H9 (cell line): Measurements from ENCODE around the gene ETHE1. TPM values are rescaled to one million over a fixed set of nuclear protein-coding genes. Genes with fewer than 3 reads are reported as not detected.
A peak's percentile ranks its signal among the peaks of the same experiment; 100 is the strongest.

ENCODE experiments used
- DNase-seq: peaks from one replicate; pipeline ENCODE4 v3.0.0-alpha.2; 2017
- H2AFZ ChIP-seq: one replicate; pipeline ENCODE4 v1.6.1; 2013; ENCODE audit warnings: mild to moderate bottlenecking, low read length, control low read depth, moderate library complexity
- H2AK5ac ChIP-seq: 2 replicates; pipeline ENCODE4 v1.6.1; 2013; ENCODE audit warnings: low read length, control low read depth, mixed read lengths; ENCODE audit not compliant: insufficient read length
- H2BK120ac ChIP-seq: one replicate; pipeline ENCODE4 v1.6.1; 2013; ENCODE audit warnings: low read depth, mild to moderate bottlenecking, low read length, control low read depth, inconsistent platforms; ENCODE audit not compliant: poor library complexity, severe bottlenecking
- H2BK12ac ChIP-seq: 2 replicates; pipeline ENCODE4 v1.6.1; 2013; ENCODE audit warnings: low read length, control low read depth, mixed read lengths, low read depth; ENCODE audit not compliant: insufficient read length
- H2BK15ac ChIP-seq: 2 replicates; pipeline ENCODE4 v1.6.1; 2013; ENCODE audit warnings: low read depth, low read length, control low read depth
- H2BK20ac ChIP-seq: one replicate; pipeline ENCODE4 v1.6.1; 2013; ENCODE audit warnings: low read depth, mild to moderate bottlenecking, low read length, control low read depth, inconsistent platforms; ENCODE audit not compliant: poor library complexity, severe bottlenecking
- H2BK5ac ChIP-seq: 2 replicates; pipeline ENCODE4 v1.6.1; 2013; ENCODE audit warnings: low read length, control low read depth, mixed read lengths; ENCODE audit not compliant: insufficient read length
- H3K14ac ChIP-seq: 2 replicates; pipeline ENCODE4 v1.6.1; 2013; ENCODE audit warnings: low read length, control low read depth; ENCODE audit not compliant: insufficient read depth
- H3K18ac ChIP-seq: 2 replicates; pipeline ENCODE4 v1.6.1; 2013; ENCODE audit warnings: low read depth, mild to moderate bottlenecking, mixed read lengths, low read length, control low read depth; ENCODE audit not compliant: insufficient read length
- H3K23ac ChIP-seq: 2 replicates; pipeline ENCODE4 v1.6.1; 2013; ENCODE audit warnings: low read length, control low read depth, mixed read lengths, low read depth; ENCODE audit not compliant: insufficient read length
- H3K23me2 ChIP-seq: 2 replicates; pipeline ENCODE4 v1.6.1; 2013; ENCODE audit warnings: low read depth, mild to moderate bottlenecking, mixed read lengths, low read length, control low read depth; ENCODE audit not compliant: insufficient read length, poor library complexity, severe bottlenecking
- H3K27ac ChIP-seq: 2 replicates; pipeline ENCODE4 v1.5.1; 2013; ENCODE audit warnings: low read length, control low read depth, mixed read lengths, low read depth; ENCODE audit not compliant: insufficient read length
- H3K27me3 ChIP-seq: 2 replicates; pipeline ENCODE4 v1.6.1; 2013; ENCODE audit warnings: low read length, control low read depth, inconsistent platforms; ENCODE audit not compliant: insufficient read depth
- H3K4ac ChIP-seq: 2 replicates; pipeline ENCODE4 v1.6.1; 2013; ENCODE audit warnings: low read depth, mild to moderate bottlenecking, control low read depth, inconsistent platforms, low read length, moderate library complexity
- H3K4me1 ChIP-seq: 2 replicates; pipeline ENCODE4 v1.6.1; 2013; ENCODE audit warnings: low read length, control low read depth, inconsistent platforms; ENCODE audit not compliant: insufficient read depth
- H3K4me2 ChIP-seq: 2 replicates; pipeline ENCODE4 v1.6.1; 2013; ENCODE audit warnings: low read length, control low read depth, mixed read lengths; ENCODE audit not compliant: insufficient read length, insufficient read depth
- H3K56ac ChIP-seq: 2 replicates; pipeline ENCODE4 v1.6.1; 2013; ENCODE audit warnings: low read depth, mild to moderate bottlenecking, mixed read lengths, low read length, control low read depth; ENCODE audit not compliant: insufficient read length
- H3K79me1 ChIP-seq: 2 replicates; pipeline ENCODE4 v1.6.1; 2013; ENCODE audit warnings: low read depth, mild to moderate bottlenecking, moderate library complexity, low read length, control low read depth, inconsistent platforms; ENCODE audit not compliant: insufficient read depth, poor library complexity, severe bottlenecking
- H3K79me2 ChIP-seq: 2 replicates; pipeline ENCODE4 v1.6.1; 2013; ENCODE audit warnings: low read length, control low read depth, inconsistent platforms; ENCODE audit not compliant: insufficient read depth
- H3K9ac ChIP-seq: 2 replicates; pipeline ENCODE4 v1.6.1; 2013; ENCODE audit warnings: low read length, control low read depth, mixed read lengths; ENCODE audit not compliant: insufficient read length; ENCODE audit errors: extremely low read depth
- H3K9me3 ChIP-seq: one replicate; pipeline ENCODE4 v1.6.1; 2013; ENCODE audit warnings: low read depth, low read length, inconsistent platforms; ENCODE audit not compliant: control insufficient read depth
- H3T11ph ChIP-seq: one replicate; pipeline ENCODE4 v1.6.1; 2013; ENCODE audit warnings: mild to moderate bottlenecking, low read length, control low read depth, inconsistent platforms
- H4K20me1 ChIP-seq: one replicate; pipeline ENCODE4 v1.6.1; 2013; ENCODE audit not compliant: control insufficient read depth, insufficient read length, insufficient read depth
- H4K5ac ChIP-seq: 2 replicates; pipeline ENCODE4 v1.6.1; 2013; ENCODE audit warnings: low read depth, mild to moderate bottlenecking, mixed read lengths, low read length, control low read depth; ENCODE audit not compliant: insufficient read length
- H4K8ac ChIP-seq: replicated peaks from 2 replicates; pipeline ENCODE4 v1.6.1; 2013; ENCODE audit warnings: low read length, control low read depth, mixed read lengths, low read depth; ENCODE audit not compliant: insufficient read length
- H4K91ac ChIP-seq: 2 replicates; pipeline ENCODE4 v1.6.1; 2013; ENCODE audit warnings: low read depth, mild to moderate bottlenecking, moderate library complexity, mixed read lengths, low read length, control low read depth; ENCODE audit not compliant: insufficient read length
- H3K27ac Mint-ChIP-seq, 3 experiments: 2 replicates in 2 of 3; 3 replicates in 1 of 3; pipeline ENCODE4 v1.8.0; 2020 to 2021; ENCODE audit warnings: mixed read lengths in 3 of 3, mild to moderate bottlenecking in 1 of 3, moderate library complexity in 1 of 3
- H3K27me3 Mint-ChIP-seq: 2 replicates; pipeline ENCODE4 v1.8.0; 2021; ENCODE audit warnings: low read depth, mild to moderate bottlenecking, moderate library complexity, mixed read lengths
- H3K36me3 Mint-ChIP-seq, 3 experiments: 2 replicates in 2 of 3; 3 replicates in 1 of 3; pipeline ENCODE4 v1.8.0; 2020 to 2021; ENCODE audit warnings: low read depth in 3 of 3, mixed read lengths in 3 of 3; ENCODE audit not compliant: insufficient read depth in 1 of 3
- H3K4me1 Mint-ChIP-seq, 2 experiments: 2 replicates each; pipeline ENCODE4 v1.8.0; 2020; ENCODE audit warnings: mixed read lengths in 2 of 2
- H3K4me3 Mint-ChIP-seq, 2 experiments: 2 replicates in 1 of 2; 3 replicates in 1 of 2; pipeline ENCODE4 v1.8.0; 2020 to 2021; ENCODE audit warnings: mild to moderate bottlenecking in 2 of 2, mixed read lengths in 2 of 2, moderate library complexity in 1 of 2
- H3K9me3 Mint-ChIP-seq, 2 experiments: 2 replicates in 1 of 2; 3 replicates in 1 of 2; pipeline ENCODE4 v1.8.0; 2020; ENCODE audit warnings: mild to moderate bottlenecking in 2 of 2, mixed read lengths in 2 of 2, moderate library complexity in 1 of 2
- CTCF ChIP-seq: fragments of 200-600 bp; sonication (generic); conservative IDR thresholded peaks from 3 replicates; pipeline ENCODE4 v1.8.0; 2021; ENCODE audit warnings: antibody characterized with exemption, mild to moderate bottlenecking
- WGBS: extraction: QIAGEN DNeasy Blood & Tissue Kit; methylation state at CpG from one replicate; pipeline ENCODE4 v1.1.7; 2013; ENCODE audit warnings: missing lambda C conversion rate, low lambda C conversion rate, mixed read lengths; ENCODE audit not compliant: insufficient read length; ENCODE audit errors: extremely low coverage; 5-methylcytosine and 5-hydroxymethylcytosine counted together
- total RNA-seq: library from RNA; stranded (reverse); gene quantifications from 2 replicates; pipeline ENCODE4 v1.2.1, GENCODE V29; 2021

The ETHE1 gene
- total RNA-seq, 1 experiment from 2014 or later = 18.8 TPM

- Mint-ChIP-seq H3K4me3 (peak overlapping the region in 1 of 2 experiments; percentile 61; a peak in 2 of 5 replicates), H3K4me1 (peaks cover 12 to 23% of the 10 kb centered on the region in 2 experiments), H3K27me3 (peaks cover 12% of the 10 kb centered on the region), H3K9me3 (no peaks in the 10 kb centered on the region; a peak in 1 of 5 replicates), H3K36me3 (peaks cover 11 to 14% (median 14%) of the 10 kb centered on the region in 3 experiments; a peak in 6 of 7 replicates), H3K27ac (no peak overlapping the region)
- Histone ChIP-seq H2BK20ac (no peak overlapping the region), H3K27me3 (peaks cover 4% of the 10 kb centered on the region; the same call in 1 of the 2 replicates), H2BK120ac (no peak overlapping the region), H3T11ph (no peak overlapping the region), H3K9me3 (no peaks in the 10 kb centered on the region), H3K4ac (no peak overlapping the region), H3K4me1 (no peaks in the 10 kb centered on the region), H4K20me1 (no peaks in the 10 kb centered on the region), H3K4me2 (no peak overlapping the region), H3K79me1 (no peaks in the 10 kb centered on the region), H3K9ac (no peak overlapping the region), H2BK5ac (no peak overlapping the region), H3K23me2 (peaks cover 21% of the 10 kb centered on the region), H2AK5ac (no peak overlapping the region), H3K56ac (no peak overlapping the region), H4K8ac (no peak overlapping the region), H3K14ac (no peak overlapping the region), H3K18ac (no peak overlapping the region), H3K79me2 (no peaks in the 10 kb centered on the region), H3K23ac (no peak overlapping the region), H4K5ac (no peak overlapping the region), H2AFZ (no peak overlapping the region), H3K27ac (no peak overlapping the region), H4K91ac (no peak overlapping the region), H2BK12ac (no peak overlapping the region), H2BK15ac (no peak overlapping the region)
- TF ChIP-seq CTCF = no peak
- DNase-seq = no peak
- WGBS = no CpG with 5 or more reads among the region's 5 CpGs
These were observed 21.1 kb downstream of the ETHE1 start for GRCh38 chr19:43505941-43506340.
